Measurements from ENCODE around the gene UBL7.
A peak's percentile ranks its signal among the peaks of the same experiment; 100 is the strongest.

The UBL7 gene

GRCh38 chr15:74410502-74410901 lies 50.5 kb downstream of the UBL7 start:
- no peak for TF ChIP-seq CTCF (conservative IDR thresholded peaks at IDR 0.05; ENCODE audit: low read length)
- DNase-seq (ENCODE audit: low read depth) = no peak
- H3K4me3 ChIP-seq (ENCODE audit: low read length) = no peak overlapping the region

- no peak overlapping the region for H3K4me3 ChIP-seq (ENCODE audit: low read length)
- TF ChIP-seq CTCF (conservative IDR thresholded peaks at IDR 0.05; ENCODE audit: low read length) = no peak
- DNase-seq (ENCODE audit: low read depth) = no peak
Observed at GRCh38 chr15:74409225-74409624, 51.7 kb downstream of the UBL7 start.

GRCh38 chr15:74408815-74409214 lies 52.1 kb downstream of the UBL7 start:
- TF ChIP-seq CTCF (conservative IDR thresholded peaks at IDR 0.05; ENCODE audit: low read length) = no peak
- H3K4me3 ChIP-seq (ENCODE audit: low read length) = no peak overlapping the region
- no peak for DNase-seq (ENCODE audit: low read depth)

- TF ChIP-seq CTCF (conservative IDR thresholded peaks at IDR 0.05; ENCODE audit: low read length) = no peak
- DNase-seq (ENCODE audit: low read depth) = no peak
- H3K4me3 ChIP-seq (ENCODE audit: low read length) = no peak overlapping the region
Observed at GRCh38 chr15:74408385-74408784, 52.6 kb downstream of the UBL7 start.

- H3K4me3 ChIP-seq (ENCODE audit: low read length) = peak overlapping the region; percentile 35
- peak; percentile 19 for TF ChIP-seq CTCF (conservative IDR thresholded peaks at IDR 0.05; ENCODE audit: low read length)
- DNase-seq (ENCODE audit: low read depth) = peak; percentile 95
Observed at GRCh38 chr15:74406992-74407705, 53.8 kb downstream of the UBL7 start.

GRCh38 chr15:74406517-74406916 lies 54.4 kb downstream of the UBL7 start:
- TF ChIP-seq CTCF (conservative IDR thresholded peaks at IDR 0.05; ENCODE audit: low read length) = no peak
- no peak for DNase-seq (ENCODE audit: low read depth)

GRCh38 chr15:74405823-74406222 lies 55.1 kb downstream of the UBL7 start:
- H3K4me3 ChIP-seq (ENCODE audit: low read length) = no peak overlapping the region
- no peak for TF ChIP-seq CTCF (conservative IDR thresholded peaks at IDR 0.05; ENCODE audit: low read length)
- DNase-seq (ENCODE audit: low read depth) = no peak

More at GRCh38 chr15:74406517-74406916, 54.4 kb downstream of the UBL7 start:
- no peak overlapping the region for H3K4me3 ChIP-seq (ENCODE audit: low read length)

All from AG10803 (cell line).